GM21825 (cell line): ENCODE measurements around the gene MYBPH.

Experiments
- ATAC-seq: cut with Tn5 transposase; IDR thresholded peaks from one replicate; pipeline ENCODE4 v1.9.1; 2021; ENCODE audit warnings: mild to moderate bottlenecking, moderate library complexity; ENCODE audit not compliant: unreplicated experiment

The MYBPH gene

DNA sequence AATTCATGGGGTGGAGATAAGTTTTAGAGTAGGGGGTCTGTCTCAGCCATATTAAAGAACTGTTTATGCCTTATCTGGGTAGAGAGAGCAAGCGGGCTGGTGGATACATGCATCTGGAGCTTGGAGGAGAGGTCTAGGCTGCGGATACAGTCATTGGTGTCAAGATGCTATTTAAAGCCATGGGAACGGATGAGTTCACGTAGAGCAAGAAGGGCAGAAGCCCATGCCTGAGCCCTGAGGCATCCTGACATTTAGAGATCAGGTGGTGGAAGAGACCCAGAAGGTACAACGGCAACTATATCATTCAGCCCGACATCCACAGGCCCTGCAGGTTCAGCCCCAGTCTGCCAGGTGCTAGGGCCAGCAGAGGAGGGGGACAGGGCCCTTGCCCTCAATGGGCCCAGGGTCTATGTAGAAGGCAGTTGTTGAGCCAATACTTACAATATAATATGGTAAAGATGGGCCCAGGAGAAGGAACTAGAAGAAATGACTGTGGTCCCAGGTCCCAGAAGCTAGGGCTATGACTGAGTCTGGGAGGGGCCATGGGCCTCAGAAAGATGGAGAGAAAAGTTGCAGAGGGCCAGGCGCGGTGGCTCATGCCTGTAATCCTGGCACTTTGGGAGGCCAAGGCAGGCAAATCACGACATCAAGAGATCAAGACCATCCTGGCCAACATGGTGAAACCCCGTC is 26.0 kb upstream of the MYBPH start:
- ATAC-seq: no peak

DNA sequence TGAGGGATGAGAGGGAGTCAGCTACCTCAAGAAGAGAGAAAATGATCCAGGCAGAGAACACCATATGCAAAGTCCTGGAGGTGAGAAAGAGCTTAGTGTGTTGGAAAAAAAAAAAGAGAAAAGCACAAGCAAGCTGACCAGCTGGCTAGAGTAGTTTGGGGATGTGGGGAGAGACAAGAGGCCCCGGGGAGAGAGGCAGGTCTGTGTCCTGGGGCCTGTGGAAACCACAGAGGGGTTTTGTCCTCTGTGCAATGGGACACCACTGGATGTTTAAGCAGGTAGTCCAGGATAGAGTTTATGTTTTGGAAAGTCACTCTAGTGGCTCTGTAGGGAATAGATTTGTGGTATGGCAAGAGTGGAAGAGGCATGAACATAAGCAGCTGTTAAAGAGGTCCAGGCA is 25.3 kb upstream of the MYBPH start:
- no peak for ATAC-seq

DNA sequence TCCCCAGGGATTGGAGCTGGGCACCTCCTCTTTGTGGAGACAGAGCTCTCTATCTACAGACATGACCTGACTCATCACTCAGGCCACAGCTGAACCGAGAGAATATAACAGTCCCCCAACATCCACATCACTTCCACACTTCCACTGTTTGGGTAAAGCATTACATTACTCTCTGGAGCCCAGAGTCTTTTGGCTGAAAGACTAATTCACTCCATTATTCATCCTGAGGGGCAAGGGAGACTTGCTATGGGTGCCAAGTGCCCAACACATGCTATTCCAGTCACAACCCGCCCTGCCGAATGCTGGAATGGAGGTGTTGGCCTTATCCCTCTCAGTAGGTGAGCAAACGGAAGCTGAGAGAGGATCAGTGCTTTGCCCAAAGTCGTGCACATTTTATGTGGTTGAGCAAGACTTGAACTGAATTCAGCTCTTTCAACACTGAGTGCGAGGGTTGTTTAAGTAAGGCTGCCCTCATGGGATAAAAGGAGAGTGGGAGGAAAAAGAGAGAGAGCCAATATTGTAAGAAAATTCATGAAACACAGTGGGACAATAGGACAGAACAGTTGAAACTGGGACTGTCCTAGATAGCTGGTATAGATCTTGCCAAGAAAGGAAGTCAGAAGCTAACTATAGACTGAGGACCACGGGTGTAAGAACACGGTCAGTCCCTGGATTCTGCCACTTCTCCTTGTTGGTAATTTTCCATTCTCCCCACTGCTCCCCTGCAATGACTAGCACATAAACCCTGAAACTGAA is 24.4 kb upstream of the MYBPH start:
- no peak for ATAC-seq

DNA sequence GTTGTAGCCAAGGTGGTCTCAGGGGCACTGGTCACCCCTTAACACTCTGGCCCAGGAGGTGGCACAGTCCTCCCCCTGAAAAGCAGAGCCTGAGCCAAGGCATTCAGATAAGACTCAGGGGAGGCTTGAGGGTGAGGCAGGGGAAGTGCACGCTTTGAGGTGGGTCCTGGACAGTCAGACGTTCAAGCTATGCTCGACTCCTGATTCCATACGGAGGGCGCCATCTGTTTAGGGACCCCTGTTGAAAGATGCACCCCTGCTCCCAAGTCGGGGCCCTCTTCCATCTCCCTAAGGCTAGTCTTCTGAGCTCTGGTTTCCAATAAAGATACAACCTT is 23.8 kb upstream of the MYBPH start:
- ATAC-seq: no peak

DNA sequence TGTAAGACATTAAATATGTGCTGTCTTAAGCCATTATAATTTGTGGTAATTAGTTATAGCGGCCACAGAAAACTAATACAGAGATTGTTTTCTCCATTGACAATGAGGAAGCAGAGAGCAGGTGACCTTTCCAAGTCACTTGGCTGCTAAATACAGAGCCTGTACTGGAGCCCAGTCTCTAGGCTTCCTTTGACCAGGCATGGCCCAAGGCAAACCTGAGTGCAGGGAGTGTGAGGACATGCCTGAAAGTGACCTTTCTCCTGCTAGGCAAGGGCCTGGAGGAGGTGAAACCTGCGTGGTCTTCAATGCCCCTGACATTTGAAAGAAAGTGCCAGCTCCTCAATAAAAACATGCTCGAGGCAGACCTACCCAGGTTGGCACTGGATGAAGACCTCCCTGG is 23.4 kb upstream of the MYBPH start:
- no peak for ATAC-seq

DNA sequence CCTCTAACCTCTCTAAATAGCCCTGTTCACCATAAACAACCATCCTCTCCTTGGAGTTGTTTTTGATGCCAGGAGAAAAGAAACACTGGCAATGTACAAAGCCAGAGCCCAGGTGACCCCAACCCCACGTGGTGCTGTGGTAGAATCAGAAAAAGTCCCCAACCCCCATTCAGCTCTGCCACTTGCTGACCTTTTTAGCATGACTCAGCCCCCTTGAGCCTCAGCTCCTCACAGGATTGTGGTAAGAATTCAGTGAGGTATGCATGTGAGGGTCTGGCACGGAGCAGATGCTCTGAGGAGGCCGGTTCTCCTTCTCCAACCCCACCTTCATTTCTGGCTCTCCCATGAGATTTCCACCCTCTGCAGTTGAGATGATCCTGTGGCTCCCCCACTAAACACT is 22.0 kb upstream of the MYBPH start:
- no peak for ATAC-seq

DNA sequence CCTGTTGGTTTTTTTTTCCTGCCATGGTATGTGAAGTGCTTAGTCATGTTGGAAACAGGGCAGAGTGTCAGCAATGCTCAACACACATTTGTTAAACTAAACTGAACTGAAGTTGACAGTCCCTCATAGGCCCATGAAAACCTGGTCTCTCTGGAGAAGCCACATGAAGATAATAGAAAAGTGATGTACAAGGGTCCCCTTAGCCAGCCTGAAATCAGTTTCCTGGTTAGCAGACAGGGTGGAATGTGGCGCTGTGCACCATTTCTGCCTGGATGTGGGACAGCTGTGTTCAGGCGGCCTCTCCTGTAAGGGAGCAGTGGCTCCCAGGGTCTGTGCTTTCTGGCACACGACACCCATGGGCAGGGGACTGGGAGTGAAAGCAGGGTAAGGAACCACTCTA is 20.7 kb upstream of the MYBPH start:
- ATAC-seq: no peak

DNA sequence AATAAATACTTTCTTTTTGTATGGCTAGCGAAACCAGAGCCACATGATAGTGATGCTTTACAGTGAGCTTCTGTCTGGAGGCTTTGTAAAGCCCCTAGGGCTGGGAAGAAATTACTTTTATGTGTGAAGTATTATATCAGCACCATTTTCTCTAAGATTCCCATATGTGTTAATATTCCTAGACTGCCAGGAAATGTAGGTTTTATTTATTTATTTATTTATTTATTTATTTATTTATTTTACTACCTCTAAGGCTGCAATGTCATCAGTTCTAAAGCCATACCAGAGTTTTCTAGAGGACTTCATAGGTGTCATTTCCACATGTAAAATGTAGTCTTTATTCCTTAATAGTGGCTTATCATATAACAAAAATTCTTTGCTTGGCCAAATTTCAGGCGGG is 15.3 kb upstream of the MYBPH start:
- no peak for ATAC-seq

DNA sequence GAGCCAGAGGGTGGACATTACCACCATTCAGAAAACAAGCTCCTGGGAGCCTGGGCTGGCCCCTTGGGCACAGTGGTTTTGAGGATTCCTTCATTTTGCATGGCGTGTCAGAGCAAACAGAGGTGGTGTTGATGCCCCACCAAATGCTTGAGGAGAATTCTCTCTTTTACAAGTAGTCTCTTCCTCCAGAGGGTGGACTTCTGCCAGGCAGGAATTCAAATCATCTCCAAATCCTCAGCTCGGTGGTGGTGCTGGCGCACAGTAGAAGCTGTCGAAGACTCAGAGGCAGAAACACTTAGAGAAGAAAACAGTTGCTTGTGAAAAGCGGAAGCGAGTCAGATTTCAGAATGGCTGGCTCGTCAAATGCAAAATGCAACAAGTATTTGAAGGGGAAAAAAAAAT is 14.3 kb upstream of the MYBPH start:
- ATAC-seq: no peak

DNA sequence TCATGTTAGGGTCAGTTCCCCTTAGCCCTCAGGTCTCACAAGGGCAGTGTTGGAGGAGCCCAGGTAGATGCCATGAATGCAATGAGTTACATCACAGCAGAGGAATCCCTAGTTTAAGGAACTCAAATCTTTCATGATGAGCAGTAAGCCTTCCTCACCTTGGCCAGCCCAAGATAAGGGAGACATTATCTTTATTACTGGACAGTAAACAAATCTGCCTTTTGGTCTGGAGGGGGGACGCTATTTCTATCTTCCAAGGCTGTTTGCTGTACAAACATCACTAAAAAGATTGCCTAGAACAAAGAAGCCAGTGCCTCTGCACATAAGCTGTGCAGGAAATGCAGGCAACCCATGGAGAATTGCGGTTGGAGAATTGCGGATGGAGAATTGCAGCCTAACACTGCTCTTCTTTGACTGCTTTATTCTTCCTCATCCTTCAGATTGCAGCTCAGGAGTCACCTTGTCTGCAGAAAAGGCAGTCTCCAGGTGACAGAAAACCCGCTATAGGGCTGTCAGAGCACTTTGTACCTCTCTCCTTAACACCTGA is 13.1 kb upstream of the MYBPH start:
- ATAC-seq: no peak

DNA sequence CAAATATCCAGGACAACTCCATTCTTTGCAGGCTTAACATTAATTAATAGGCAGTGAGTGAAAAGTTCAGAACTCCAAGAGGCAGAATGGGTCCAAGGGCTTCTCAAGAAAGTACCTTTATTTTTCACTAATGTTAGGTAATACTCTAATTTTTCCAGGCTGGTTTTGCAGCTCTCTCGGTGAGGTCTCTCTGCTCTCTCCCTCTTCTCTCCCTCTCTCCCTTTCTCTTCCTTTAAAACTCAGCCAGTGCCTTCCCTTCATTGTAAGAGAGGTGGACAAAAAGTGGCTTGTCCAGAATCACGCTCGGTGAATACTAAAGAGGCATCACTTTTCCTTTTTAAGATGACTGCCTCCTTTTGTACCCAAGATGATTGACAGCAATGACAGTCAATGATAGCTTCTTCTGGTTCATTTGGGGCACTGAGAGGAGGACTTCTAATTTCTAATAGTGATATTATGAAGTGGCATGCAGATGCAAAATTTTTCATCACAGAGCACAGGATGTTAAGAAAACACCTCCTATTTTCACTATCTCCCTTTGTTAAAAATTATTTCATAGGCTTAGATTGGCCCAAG is 12.2 kb upstream of the MYBPH start:
- no peak for ATAC-seq

DNA sequence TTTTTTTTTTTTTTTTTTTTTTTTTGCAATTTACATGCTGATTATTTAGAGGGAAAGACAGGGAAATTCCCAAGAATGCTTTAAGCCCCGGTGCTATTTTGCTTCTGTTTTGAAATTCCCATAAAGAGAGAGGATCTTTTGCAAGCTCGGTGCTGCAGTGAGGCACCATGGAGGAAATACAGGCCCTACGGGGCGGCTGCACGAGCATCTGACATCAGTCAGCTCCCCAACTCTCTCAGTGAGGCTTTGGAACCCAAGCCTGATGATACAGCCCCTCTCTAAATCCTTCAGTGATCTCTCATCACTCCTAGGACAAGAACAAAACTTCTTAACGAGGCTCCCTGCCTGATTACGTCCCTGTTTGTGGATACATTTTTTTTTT is 11.7 kb upstream of the MYBPH start:
- no peak for ATAC-seq

DNA sequence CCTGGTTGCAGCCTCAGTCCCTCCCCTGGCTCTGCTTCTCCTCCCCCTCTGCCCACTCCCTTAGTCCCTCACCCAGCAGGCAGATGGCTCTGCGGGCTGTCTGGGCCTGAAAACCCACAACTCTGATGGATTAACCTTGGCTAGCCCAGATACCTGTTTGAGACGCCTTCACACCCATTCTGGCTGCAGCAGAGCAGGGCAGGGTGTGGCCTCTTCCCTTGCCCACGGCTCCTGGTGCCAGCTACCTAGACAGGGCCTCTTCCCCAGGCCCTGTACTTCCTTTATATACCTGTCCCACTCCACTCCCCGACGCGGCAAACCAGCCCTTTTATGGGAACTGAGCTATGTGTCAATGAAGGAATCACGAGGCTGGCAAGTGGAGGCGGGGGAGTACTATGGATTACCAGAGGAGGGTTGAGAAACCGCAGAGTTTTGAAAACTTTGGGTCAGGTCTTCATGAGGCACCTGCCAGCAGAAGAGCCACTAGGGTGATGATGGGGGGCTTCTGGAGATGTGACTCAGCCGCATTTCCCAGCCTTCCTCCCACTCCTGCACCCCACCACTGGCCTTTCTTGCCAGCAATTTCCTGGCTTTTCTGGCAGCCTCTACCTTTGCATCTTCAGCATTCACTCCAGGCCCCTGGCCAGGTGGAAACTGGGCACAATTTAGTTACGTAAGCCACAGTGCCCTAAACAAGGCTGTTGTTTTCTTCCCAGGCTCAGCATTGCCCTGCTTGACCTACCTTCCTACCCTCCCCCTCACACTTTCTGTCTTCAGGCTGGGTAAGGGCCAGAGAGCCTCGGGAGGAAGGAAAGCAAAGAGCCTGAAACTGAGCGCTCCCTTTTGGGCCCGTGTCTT is 11.0 kb upstream of the MYBPH start, which contains the start of gene CHI3L1:
Gene CHI3L1 (minus strand): TSS at position 259 of the 858 bp plus-strand sequence. CDS start 81 bp downstream, at position 178.
- no peak for ATAC-seq

DNA sequence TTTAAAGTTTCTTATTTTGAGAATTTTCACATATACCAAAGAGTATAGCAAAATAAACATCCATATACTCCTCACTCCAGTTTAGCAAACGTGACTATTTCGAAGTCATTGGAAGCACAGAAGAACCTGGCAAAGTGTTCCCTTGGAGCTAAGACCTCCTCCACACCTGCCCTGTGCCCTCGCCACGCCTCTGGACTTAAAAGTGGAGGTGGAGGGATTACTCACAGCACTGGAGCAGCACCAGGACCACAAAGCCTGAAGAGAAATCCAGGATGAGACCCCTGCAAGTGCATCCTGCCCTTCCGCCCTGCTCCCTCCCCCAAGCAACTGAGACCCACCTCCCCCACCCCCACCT is 10.4 kb upstream of the MYBPH start:
- no peak for ATAC-seq

DNA sequence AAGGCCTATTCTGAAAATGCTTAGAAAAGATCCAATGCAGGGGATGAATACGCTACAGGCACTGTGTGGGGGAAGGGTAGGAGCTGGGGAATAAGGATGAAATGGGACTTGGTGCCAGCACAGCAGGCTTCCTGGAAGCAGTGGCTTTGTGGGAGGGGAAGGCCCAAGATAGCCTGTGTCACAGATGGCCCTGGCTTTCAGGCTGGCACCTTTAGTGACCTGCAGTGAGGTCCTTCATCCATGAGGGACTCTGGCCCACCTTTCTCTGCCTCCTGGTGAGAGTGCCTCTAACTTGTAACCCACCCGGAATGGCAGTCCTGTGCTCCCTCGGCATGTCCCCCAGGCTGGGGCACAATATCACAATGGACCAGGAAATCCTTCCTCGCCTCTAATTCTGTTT is 10.0 kb upstream of the MYBPH start:
- no peak for ATAC-seq

DNA sequence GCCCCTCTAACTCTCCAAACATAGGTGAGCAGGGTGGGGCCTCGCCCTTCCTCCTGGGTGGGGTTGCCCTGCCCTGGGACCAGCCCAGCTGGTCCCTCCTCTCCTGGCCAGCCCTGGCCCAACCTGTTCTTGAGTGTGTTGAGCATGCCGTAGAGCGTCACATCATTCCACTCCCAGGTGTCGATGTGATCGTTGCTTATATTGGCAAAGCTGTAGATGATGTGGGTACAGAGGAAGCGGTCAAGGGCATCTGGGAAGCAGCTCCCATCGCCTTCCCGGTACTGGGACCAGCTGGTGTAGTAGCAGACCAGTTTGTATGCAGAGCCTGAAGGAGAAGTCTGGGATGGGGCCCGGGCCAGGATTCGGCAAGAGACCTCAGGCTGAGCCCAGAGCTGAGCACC is 9.4 kb upstream of the MYBPH start:
- no peak for ATAC-seq

DNA sequence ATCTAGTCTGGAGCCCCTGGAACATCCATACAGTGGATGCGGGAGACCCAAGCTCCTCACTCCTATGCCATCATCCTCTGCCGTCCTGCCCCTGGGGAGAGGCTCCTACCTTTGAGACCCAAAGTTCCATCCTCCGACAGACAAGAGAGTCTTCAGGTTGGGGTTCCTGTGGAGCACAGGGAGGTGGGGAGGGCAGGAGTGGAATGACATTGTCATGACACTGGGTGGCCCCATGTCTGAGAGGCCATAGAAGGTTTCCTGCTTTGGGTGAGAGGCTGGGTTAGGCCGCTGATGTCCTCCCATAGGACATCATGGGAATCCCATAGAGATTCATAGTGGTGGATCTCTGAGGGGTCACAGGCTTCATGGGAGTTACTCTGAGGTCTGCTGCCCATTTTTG is 8.8 kb upstream of the MYBPH start:
- ATAC-seq: no peak

DNA sequence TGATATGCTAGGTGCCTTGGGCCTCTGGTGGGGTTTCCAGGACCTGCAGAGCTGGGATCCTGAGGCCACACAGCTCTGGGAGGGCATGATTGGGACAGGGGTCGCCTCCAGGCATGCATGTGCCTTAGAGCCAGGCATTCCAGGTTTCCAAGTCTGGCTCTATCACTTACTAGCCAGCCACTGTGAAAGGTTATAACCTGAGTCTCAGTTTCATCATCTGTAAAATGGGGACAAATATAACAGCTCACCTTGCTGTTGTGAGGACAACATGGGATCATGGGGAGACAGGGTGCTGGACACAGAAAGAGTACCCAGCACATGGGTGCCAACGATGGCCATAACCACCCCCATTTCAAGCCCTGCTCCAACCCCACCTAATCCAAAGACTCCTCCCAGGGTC is 8.2 kb upstream of the MYBPH start:
- ATAC-seq: no peak

DNA sequence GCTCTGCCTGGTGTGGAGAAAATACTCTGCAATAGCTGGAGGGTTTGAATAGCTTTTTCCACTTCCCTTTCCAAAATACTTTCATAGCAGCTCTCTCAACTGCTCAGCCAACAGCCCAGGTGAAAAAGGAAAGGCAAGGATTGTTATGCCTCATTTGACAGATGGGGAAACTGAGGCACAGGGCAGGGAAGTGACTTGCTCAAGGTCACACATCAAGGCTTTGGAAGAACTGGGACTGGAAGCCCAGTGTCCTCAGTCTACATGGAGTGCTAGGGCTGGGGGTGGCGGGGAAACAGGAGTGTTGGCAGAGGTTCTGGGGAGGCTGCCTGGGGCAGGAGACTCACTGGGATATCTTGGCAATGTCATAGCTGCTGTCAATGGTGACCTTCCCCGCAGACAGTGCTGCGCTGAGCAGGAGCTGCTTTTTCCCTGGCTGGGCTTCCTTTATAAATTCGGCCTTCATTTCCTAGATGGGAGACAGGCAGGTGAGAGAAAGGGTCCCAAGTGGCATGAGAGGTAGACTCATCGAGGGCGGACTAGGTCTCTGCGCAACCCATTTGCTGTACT is 6.8 kb upstream of the MYBPH start:
- ATAC-seq: no peak

DNA sequence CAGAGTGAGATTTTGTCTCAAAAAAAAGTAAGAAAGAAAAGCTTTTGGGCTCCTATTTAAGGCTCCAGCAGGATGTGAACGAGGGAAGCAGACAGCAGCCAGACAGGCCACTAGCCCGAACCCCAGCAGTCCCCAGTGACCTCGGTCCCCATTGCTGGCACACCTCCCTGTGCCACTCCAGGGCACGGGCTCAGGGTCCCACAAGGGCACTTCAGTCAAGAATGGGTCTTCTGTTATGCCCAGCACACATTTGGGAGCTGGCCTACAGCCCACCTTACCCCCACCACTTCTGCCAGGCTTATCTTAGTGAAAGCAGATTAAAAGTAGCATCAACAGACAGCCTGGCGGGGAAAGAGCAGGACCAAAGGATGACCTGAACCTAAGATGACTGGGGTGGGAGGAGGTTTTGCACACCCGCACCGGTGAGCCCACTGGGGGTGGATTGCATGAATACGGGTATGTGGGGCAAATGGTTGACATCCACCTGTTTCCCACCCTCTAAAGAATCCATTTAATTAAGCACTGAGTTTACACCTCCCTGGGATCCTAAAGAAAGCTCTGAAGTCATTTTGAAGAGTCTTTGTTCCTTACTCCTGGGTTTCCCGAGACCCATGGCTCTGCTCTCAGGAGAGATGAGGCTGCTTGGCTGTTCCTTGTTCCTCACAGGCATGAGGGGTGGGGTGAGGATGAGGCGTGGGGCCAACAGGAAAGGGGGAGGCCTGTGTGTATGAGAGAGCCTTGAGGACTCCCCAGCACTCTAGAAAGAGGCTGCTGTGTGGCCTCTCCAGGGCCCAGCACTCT is 6.2 kb upstream of the MYBPH start:
- ATAC-seq: no peak
